HG02840 (cell line): ENCODE results near the gene ANTXRL.
"Not testable (repeated sequence)": the region's sequence is repeated elsewhere in the genome, so short reads cannot be mapped to it uniquely, and the experiment has no call there.

Experiments
- ATAC-seq: cut with Tn5 transposase; IDR thresholded peaks from one replicate; pipeline ENCODE4 v1.9.1; 2021; ENCODE audit warnings: mild to moderate bottlenecking, moderate library complexity, moderate number of reproducible peaks; ENCODE audit not compliant: unreplicated experiment, low FRiP score

ANTXRL gene

DNA sequence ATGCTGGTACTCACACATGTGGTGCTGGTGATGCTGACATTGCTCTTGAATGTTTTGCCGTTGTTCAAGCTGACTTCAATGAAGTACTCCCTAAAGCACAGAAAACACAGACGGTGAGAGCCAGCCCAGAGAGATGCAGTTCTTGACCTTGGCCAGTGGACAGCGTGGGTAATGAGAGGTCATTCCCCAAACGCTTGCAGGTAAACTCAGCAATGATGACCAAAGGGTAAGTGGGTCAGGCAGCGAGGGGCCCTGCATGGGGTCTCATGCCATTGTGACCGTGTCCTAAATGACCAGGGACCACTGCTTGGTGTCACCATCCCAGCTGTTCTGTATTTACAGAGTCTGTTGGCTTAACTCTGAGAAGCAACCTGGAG is 32.8 kb upstream of the ANTXRL start:
- no peak for ATAC-seq

DNA sequence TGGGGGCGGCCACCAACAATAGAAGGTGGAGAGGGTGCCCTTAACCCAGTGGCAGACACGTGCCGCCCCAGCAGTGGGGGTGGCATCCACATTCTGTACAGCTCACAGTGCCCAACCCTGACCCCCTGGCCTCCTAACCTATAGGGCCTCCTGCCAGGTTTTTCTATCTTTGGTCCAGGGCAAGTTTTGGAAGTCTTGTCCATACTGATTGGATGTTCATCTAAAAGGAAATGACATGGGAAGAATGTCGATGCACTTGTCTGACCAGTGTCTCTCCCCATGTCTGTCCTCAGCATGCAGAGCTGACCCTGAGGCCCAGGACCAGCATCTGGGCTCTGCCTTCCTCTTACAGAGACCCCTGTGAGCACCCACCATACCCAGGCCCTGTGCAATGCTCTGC is 32.3 kb upstream of the ANTXRL start:
- no peak for ATAC-seq

DNA sequence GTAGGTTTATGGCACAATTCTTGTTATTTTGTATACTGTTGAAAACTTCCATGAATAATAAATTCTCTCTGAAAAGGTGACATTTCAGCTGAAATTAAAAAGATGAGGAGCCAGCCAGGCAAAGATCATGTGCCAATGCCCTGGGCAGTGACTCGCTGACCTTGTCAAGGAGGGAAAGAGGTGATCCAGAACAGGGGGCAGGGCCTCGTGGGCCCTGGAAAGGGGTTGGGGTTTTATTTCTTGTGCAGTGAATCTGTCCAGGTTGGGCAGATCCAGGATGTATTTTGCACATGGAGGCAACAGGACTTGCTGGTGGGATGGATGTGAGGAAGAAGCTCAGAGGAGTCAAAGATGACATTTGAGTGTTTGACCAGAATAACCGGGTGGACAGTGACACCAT is 31.6 kb upstream of the ANTXRL start:
- not testable (repeated sequence) for ATAC-seq

DNA sequence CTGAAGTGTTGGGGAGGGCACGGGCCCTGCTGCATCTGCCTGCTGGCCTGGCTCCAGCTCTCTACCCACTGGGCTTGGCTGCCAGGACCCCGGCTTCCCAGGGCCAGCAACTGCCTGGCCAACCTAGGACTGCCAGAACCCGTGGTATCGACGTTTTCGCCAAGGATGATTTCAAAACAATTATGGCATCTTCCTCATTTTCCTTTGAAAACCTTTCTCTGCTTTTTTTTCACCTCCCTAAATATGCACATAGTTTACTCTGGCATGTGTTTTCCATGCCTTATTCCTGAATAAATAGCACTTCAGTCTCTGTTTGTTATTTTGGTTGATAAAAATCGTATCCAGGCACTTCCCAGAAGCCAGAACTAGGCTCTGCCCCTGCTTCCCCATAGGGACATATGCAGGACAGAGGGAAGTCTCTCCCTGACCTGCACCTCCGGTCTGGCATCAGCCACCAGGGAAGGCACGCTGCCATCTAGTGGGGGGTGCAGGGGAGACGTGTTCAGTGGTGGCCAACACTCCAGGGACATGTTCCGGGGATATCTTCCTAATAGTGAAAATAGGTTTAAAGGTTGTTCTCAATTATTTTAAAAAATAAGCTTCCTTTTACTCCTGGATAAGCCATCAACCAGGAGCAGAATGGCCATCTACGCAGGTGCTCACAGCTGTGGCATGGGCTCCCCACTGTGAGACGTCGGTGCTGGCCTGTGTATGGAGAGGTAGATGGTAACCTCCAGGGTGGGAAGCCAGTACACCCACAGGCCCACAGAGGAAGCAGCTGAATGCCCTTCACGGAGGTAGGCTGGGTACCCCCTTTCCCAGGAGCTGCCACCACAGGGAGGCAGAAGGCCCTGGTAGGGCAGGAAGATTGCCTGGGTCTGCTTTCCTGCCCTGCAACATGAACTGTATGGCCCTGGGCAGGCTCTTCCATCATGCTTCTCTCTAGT is 30.7 kb upstream of the ANTXRL start:
- no peak for ATAC-seq

DNA sequence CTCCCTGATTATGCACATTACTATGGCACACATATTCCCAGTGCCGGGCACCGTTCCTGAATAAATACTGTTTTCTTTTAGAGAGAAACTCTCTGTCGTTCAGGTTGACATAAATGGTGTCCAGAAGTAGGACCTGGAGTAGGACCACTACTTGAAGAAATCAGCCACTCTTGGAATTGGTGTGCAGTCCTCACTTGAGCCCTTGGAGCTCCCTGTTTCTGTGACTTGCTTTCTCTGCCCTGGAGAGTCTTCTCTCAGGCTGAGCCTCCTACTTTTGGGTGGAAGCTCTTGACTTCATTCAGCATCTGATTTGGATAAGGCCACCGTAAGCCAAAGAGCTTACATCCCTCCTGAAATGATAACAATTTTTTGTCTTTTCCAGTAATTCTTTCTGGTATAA is 29.7 kb upstream of the ANTXRL start:
- no peak for ATAC-seq

DNA sequence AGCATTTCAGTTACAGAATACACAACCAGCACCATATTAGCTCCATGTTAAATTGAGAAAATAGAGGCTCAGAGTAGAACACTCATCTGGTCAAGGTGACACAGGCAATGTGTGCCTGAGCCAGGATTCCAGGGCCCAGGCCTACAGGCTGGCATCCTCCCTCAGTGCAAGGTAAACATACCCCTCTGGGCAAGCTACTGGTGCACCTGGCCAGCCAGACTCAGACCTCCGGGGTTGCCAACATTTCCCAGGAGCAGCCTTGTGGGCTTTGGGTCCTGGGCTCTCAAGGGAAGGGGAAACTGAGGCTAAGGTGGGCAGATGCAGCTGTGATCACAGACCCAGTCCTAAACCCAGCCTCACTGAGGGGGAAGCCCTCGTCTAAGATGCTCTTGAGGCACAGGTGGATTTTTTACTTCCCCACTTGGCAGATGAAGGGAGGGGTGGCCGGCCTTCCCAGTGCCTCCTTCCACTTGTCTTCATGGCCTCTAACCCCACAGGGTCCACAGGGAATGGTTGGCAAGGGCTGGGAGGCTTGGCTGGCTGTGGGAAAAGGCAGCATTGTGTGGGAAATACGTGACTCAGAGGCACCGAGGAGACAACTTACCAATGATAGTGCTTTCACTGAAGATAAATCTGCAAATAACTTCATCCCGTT is 23.8 kb upstream of the ANTXRL start:
- not testable (repeated sequence) for ATAC-seq

DNA sequence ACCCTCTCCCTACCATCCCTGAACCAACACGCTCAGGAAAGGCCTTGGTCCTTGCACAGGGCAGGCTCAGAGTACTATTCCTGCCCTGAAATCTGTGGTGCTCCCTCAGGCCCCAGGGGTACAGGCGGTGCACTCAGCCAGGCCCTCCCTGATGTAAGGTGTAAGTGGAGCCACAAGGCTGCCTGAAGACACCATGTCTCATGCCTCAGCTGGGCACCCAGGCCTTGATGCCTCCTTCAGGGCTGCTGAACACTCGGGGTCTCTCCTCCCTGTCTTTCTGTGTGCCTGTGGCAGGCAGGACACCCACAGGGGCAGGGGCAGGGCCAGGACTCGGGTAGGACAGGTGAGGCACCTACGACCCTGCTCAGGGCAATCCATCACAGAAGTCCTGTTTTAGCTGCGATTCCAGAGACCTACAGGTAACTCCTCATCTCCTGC is 22.9 kb upstream of the ANTXRL start:
- ATAC-seq = no peak

DNA sequence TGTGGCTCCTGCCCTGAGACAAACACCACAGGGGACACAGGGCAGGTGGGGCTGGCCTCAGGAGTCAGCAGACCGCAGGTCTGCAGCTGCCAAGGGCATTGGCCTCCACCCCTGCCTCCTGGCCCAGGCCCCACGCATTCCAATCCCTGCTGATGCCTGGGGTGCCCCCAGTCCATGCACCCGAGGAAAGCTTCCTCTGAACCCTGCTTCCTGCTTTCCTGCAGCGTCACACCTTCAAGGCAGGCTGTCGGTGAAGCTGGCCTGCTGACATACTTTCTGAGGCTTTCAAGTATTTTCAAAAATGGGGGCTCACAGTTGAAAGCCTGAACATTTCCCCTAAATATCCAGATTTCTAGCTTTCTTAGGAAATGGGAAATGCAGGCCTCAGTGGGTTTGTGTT is 22.5 kb upstream of the ANTXRL start:
- no peak for ATAC-seq

DNA sequence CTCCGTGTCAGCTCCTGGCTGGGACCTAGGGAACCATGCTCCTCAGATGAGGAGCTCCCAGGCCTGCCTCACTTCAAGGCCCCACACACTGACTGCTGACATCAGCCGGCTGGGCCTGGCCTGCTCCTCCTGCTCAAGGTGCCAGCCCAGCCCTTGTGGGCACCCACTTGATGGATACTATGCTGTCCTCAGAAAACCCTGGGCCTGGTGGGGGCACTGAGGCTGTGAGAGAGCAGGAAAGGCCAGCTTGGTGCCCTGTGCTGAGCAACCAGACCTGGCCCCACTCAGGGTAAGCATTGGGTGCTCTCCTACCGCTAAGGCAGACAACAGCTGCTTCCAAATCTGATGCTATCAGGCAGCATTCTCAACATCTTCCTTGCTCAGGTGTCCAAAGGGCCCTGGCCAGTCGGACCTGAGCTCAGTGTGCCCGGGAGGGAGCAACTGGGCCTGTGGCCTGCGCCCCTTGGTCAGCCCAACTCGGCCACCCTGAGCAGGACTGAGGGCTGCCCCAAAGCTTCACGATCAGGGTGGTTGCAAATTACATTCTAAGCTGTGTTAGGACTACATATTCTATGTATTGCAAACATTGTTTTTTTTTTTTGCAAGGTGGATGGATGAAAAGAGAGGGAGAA is 21.9 kb upstream of the ANTXRL start:
- ATAC-seq = no peak

DNA sequence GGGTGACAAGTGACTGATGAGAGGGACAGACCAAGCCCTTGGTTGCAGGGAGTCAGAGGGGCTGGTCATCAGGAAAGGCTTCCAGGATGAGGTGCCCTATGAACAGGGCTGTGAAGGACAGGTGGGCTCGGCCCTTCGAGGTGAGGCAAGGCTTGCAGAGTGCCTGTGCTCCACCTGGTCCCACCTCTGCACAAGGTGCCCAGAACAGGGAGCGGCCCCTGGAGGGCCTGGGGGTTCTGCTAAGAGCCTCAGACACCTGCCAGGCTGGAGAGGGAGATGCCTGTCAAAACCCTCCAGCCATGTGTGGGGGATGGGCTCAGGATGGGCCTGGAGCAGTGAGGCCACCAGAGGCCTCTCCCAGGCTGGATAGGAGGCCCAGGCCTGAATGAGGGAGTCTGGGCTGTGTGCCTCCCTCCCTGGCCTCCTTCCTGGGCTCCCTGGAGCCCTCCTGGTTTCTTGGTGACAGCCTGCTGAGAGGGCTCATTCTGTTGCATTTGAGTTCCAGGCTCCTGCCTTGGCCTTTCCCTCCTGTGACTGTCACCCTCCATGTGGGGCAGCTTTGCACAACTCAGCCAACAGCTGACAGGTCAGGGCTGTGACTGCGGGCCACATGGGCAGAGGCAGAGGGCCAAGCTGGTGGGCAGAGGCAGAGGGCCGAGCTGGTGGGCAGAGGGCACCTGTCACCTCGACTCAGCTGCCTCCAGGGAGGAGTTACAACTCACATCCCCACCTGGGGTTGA is 21.1 kb upstream of the ANTXRL start:
- not testable (repeated sequence) for ATAC-seq

DNA sequence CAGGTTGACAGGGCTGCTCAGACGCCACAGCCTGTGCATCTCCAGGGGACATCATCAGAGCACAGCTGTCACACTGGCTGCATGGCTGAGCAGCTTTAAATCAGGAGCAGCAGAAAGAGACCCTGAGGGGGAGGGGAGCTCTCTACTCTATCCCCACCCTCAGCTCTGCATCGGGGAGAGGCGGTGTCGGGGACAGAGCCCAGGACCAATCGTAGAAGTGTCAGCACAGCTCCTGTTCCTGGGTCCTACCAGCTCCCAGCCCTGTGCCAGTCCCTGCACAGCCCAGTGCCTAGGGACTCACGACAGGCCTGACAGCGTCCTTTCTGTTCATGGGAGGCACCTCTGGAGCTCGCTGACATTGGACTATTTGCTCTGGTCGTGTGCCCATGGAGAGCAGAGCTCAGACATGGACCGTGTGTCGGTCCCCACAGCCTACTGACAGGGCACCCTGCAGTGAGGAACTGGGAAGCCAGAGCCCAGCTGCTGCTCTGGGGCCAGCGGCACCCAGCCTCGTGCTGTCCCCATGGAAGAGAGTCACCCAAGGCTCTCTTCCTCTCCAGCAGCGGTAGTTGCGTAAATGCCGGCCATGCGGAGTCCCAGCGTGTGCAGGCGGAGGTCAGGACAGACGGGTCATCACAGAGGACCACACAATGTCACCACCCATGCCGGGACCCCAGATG is 20.4 kb upstream of the ANTXRL start:
- no peak for ATAC-seq

DNA sequence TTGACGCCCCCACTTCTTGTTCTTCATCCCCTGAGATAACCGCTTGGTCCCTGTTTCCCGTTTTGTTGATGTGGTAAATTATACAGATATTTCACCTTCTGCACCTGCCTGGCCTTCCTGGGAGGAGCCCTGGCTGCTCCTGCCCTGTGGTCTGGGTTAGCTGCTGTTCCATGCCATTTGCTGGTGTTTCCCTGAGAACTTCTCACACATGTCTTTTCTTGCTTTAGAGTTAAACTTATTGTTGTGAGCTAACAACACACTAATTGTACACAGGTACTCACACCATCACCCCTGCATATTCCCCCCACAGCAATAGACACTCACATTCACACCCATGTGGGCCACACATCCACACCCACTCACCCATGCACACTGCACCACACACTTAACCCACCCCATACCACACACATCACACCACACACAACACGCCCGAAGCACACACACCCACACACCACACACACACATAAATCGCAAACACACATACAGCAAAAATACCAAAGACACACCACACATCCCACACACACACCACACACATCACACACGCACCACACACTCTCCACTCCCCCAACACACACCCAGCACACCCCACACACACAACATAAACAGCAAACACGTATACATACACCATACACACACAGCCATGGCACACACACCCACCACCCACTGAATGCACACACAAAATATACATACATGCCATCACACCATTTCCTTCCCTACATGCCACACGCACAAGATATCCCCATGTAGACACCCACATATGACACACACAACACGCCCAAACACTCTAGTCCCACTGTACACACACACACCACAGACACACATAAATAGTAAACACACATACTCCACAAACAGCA is 19.4 kb upstream of the ANTXRL start:
- ATAC-seq = no peak

DNA sequence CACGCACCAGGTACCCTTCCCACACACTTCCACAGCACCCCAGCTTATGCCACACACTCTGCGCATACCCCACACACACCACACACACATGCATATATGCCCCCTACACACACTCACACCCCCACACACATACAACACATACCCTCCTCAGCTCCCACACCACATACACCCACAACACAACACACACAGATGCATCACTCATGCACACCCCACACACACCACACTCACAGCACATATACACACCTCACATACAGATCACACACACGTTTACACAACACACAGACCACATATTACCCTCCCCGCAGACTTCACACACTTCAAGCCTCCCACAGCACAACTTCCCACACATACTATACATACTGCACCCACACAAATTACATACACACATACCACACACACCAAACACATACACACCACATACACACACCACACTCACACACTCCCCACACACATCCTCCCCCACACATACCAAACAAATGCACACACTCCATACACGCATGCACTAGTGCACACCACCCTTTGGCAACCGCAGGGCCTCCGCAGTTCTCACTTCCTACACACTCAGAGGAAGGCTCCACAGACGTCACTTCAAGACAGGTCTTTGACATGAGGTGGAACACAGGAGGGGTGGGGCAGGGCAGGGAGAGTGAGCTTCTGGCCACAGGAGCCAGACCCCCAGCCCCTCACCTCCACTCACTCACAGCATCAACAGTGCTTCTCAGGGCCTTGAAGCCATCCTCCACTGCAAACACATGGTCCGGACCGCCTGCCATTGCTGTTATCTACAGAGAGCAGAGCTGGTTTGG is 18.5 kb upstream of the ANTXRL start:
- ATAC-seq = peak; percentile 64

DNA sequence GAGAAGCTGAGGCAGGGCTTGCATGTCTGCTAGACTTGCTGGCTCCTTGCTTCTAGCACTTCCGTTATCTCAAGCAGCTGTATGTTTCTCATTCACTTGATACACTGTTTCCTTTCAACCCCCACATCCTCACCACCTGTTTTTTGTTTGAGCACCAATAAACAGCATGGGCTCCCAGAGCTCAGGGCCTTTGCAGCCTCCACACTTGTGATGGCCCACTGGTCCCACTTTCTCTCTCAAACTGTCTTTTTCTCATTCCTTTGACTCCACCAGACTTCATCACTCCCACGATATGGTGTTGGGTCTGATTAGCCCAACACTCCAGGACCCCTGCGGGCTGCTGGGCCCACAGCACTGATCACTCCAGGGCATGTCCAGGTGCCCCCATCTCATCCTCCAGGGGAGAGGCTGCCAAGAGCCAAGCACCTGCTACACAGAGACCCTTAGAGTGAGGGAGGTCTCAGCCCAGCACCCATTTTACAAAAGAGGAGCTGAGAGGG is 17.2 kb upstream of the ANTXRL start:
- not testable (repeated sequence) for ATAC-seq

DNA sequence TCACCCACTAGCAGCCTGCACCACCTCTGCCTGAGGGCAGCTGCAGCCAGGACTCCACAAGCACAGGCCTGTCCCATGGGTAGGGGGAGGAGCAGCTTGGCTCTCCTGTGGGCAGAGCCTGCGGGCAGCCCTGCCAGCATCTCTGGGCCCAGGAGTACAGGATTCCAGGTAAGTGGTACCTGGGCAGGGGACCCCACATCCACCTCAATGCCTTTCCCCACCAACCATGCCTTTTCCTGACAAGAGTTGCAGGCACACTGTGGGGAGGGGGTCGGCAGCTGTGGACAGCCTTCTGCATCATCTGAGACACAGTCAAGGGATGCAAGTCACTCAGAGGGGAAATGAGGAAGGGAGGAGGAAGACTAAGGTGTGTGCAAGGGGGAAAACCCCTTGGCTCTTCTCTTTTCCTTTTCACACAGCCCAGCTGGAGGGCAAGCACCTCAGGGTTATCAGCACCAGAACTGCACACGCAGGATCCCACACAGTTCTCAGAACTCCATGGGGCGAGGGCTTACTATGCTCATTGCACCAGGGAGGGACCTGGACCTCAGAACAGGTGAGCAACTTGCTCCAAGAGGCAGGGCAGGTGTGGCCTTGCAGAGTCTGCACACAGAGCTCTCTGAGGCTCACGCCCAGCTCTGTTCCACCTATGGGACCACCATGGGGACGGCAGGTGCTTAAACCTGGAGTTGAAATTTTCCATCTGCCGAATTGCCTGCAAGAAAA is 16.5 kb upstream of the ANTXRL start:
- ATAC-seq = no peak

DNA sequence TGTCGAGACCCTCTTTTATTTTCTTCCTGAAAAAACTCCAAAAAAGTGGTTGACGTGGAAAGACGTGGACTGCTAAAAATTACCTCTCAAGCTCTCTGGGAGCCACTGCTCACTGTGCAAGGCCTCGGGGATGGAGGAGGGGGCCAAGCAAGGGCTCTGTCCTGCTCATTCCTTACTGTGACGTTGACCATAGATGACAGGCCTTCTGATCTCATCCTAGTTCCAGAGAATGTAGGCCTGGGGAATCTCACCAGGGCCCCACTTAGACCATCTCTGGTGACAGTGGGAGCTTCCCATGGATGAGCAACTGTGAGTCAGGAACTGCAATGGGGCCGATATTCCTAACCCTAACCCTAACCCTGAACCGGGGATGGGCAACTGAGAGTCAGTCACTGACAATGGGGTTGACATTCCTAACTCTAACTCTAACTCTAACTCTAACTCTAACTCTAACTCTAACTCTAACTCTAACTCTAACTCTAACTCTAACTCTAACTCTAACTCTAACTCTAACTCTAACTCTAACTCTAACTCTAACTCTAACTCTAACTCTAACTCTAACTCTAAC is 15.8 kb upstream of the ANTXRL start:
- not testable (repeated sequence) for ATAC-seq

DNA sequence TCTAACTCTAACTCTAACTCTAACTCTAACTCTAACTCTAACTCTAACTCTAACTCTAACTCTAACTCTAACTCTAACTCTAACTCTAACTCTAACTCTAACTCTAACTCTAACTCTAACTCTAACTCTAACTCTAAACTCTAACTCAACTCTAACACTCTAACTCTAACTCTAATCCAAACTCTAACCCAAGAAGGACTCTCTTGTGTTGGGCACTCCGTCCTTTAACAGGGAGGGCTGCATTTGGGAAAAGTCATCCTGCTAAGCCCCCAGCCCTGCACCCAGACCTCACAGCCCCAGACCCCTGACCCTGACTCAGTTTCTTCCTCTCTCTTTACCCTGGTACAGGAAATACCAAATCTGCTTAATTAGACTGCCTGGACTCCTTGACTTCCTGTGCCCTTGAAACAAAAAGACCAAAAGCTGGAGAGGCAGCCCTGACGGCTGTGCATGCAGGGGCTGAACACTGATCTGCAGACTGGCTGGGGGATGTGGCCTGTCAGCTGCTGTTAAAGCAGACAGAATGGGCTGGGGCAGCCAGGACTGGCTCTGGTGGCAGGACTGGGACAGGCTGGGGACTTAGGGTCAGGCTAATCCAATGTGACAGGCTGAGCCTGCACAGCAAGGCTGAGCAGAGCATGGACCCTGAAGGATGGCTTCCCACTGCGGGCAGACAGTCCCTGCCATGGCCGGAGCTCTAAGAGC is 14.8 kb upstream of the ANTXRL start:
- ATAC-seq = not testable (repeated sequence)
